HG03342 (cell line): Measurements from ENCODE around the gene ERAP2.
A peak's percentile ranks its signal among the peaks of the same experiment; 100 is the strongest.

Experiments
- ATAC-seq: cut with Tn5 transposase; IDR thresholded peaks from one replicate; pipeline ENCODE4 v1.9.1; 2021; ENCODE audit warnings: mild to moderate bottlenecking, moderate library complexity; ENCODE audit not compliant: unreplicated experiment

ERAP2 gene

GRCh38 chr5:96957254-96958049 lies 81.2 kb downstream of the ERAP2 start:
- ATAC-seq = peak; percentile 49

GRCh38 chr5:96958977-96959376 lies 82.7 kb downstream of the ERAP2 start:
- no peak for ATAC-seq

GRCh38 chr5:96961053-96961452 lies 84.8 kb downstream of the ERAP2 start:
- ATAC-seq = peak; percentile 44

- ATAC-seq = no peak
Measured at GRCh38 chr5:96962540-96962991, 86.3 kb downstream of the ERAP2 start.

- peak; percentile 74 for ATAC-seq
Measured at GRCh38 chr5:96963267-96963666, 87.0 kb downstream of the ERAP2 start.

GRCh38 chr5:96966801-96967200 lies 90.5 kb downstream of the ERAP2 start:
- no peak for ATAC-seq

GRCh38 chr5:96967400-96967799 lies 91.1 kb downstream of the ERAP2 start:
- no peak for ATAC-seq

- ATAC-seq = no peak
Measured at GRCh38 chr5:96968074-96968473, 91.8 kb downstream of the ERAP2 start.

GRCh38 chr5:96968614-96969013 lies 92.3 kb downstream of the ERAP2 start:
- ATAC-seq = no peak
